Fibroblast of the conjunctiva (primary cell): ENCODE data around the gene PPP1R1C.
"Not testable (repeated sequence)": the region's sequence is repeated elsewhere in the genome, so short reads cannot be mapped to it uniquely, and the experiment has no call there.

ENCODE experiments used
- DNase-seq: peaks from one replicate; pipeline ENCODE4 v3.0.0-alpha.2; 2010; ENCODE audit warnings: low read depth

The PPP1R1C gene

GRCh38 chr2:182015334-182016109, 29.9 kb downstream of the PPP1R1C start:
- DNase-seq, result no peak

GRCh38 chr2:182018218-182018617, 32.6 kb downstream of the PPP1R1C start:
- no peak for DNase-seq

GRCh38 chr2:182019731-182020130, 34.1 kb downstream of the PPP1R1C start:
- no peak for DNase-seq

GRCh38 chr2:182020286-182021070, 34.8 kb downstream of the PPP1R1C start:
- DNase-seq, result no peak

GRCh38 chr2:182023235-182023634, 37.6 kb downstream of the PPP1R1C start:
- DNase-seq, result no peak

- DNase-seq, result not testable (repeated sequence)
Observed at GRCh38 chr2:182030875-182031274, 45.2 kb downstream of the PPP1R1C start.

- no peak for DNase-seq
Observed at GRCh38 chr2:182031956-182032355, 46.3 kb downstream of the PPP1R1C start.

GRCh38 chr2:182033449-182033848, 47.8 kb downstream of the PPP1R1C start:
- DNase-seq, result no peak

- DNase-seq, result no peak
Observed at GRCh38 chr2:182038576-182038975, 52.9 kb downstream of the PPP1R1C start.

- no peak for DNase-seq
Observed at GRCh38 chr2:182043021-182043420, 57.4 kb downstream of the PPP1R1C start.

- DNase-seq, result no peak
Observed at GRCh38 chr2:182043861-182044260, 58.2 kb downstream of the PPP1R1C start.

- no peak for DNase-seq
Observed at GRCh38 chr2:182047544-182047943, 61.9 kb downstream of the PPP1R1C start.

- DNase-seq, result no peak
Observed at GRCh38 chr2:182048088-182048487, 62.4 kb downstream of the PPP1R1C start.

- no peak for DNase-seq
Observed at GRCh38 chr2:182048621-182049020, 63.0 kb downstream of the PPP1R1C start.

GRCh38 chr2:182049372-182050148, 63.9 kb downstream of the PPP1R1C start:
- no peak for DNase-seq

- no peak for DNase-seq
Observed at GRCh38 chr2:182050333-182051135, 64.9 kb downstream of the PPP1R1C start.

GRCh38 chr2:182055993-182056392, 70.3 kb downstream of the PPP1R1C start:
- DNase-seq, result no peak

- DNase-seq, result no peak
Observed at GRCh38 chr2:182057002-182057401, 71.3 kb downstream of the PPP1R1C start.

- no peak for DNase-seq
Observed at GRCh38 chr2:182058056-182058455, 72.4 kb downstream of the PPP1R1C start.

GRCh38 chr2:182061739-182062138, 76.1 kb downstream of the PPP1R1C start:
- no peak for DNase-seq

GRCh38 chr2:182062329-182062972, 76.8 kb downstream of the PPP1R1C start:
- DNase-seq, result no peak
